IMR-90 (cell line): ENCODE measurements around the gene IL21R. TPM values are rescaled to one million over a fixed set of nuclear protein-coding genes. Genes with fewer than 3 reads are reported as not detected.

ENCODE experiments used
- ATAC-seq: fragments of 200-7000 bp; cut with Tn5 transposase; 2 replicates; pipeline ENCODE4 v1.9.1; 2020; ENCODE audit warnings: low read depth, mild to moderate bottlenecking, moderate library complexity
- BruUV-seq: library from RNA; stranded (reverse); fragments of 400-500 nt; replicated peaks from 2 replicates; lab custom pipeline; 2021; lab: Mats Ljungman, UMichigan
- CTCF ChIA-PET: fragments of 300-600 bp; formaldehyde crosslinking; extraction: SDS; loops from one replicate; lab custom pipeline; 2021; ENCODE audit warnings: antibody characterized with exemption; lab: Yijun Ruan, JAX
- POLR2A ChIA-PET: fragments of 300-600 bp; sonication (Branson Sonifier 250); formaldehyde crosslinking; loops from one replicate; lab custom pipeline; 2022; ENCODE audit warnings: antibody characterized with exemption; ENCODE audit not compliant: unreplicated experiment; lab: Charles Lee
- DNase-seq: peaks from one replicate; pipeline ENCODE4 v3.0.0; 2013
- H2AFZ ChIP-seq: replicated peaks from 2 replicates; pipeline ENCODE3; 2013; ENCODE audit warnings: low read length, mild to moderate bottlenecking; ENCODE audit not compliant: poor library complexity
- H2AK5ac ChIP-seq: 2 replicates; pipeline ENCODE4 v1.6.1; 2013; ENCODE audit warnings: low read depth, low read length, inconsistent platforms
- H2AK9ac ChIP-seq: replicated peaks from 2 replicates; pipeline ENCODE3; 2013; ENCODE audit warnings: mild to moderate bottlenecking, low read depth, low read length, moderate library complexity; ENCODE audit not compliant: poor library complexity
- H2BK120ac ChIP-seq: 2 replicates; pipeline ENCODE4 v1.6.1; 2013; ENCODE audit warnings: low read depth, low read length, inconsistent platforms
- H2BK15ac ChIP-seq: 3 replicates; pipeline ENCODE4 v1.6.1; 2013; ENCODE audit warnings: low read depth, low read length, inconsistent platforms
- H2BK20ac ChIP-seq: 2 replicates; pipeline ENCODE4 v1.6.1; 2013; ENCODE audit warnings: low read depth, mild to moderate bottlenecking, inconsistent platforms, low read length, moderate library complexity
- H2BK5ac ChIP-seq: 2 replicates; pipeline ENCODE4 v1.6.1; 2013; ENCODE audit warnings: mild to moderate bottlenecking, low read depth, low read length, inconsistent platforms; ENCODE audit not compliant: poor library complexity, severe bottlenecking
- H3K14ac ChIP-seq: replicated peaks from 2 replicates; pipeline ENCODE4 v1.6.1; 2013; ENCODE audit warnings: low read depth, low read length, inconsistent platforms
- H3K18ac ChIP-seq: 2 replicates; pipeline ENCODE4 v1.6.1; 2013; ENCODE audit warnings: low read depth, low read length, control low read depth
- H3K23ac ChIP-seq: 2 replicates; pipeline ENCODE4 v1.6.1; 2013; ENCODE audit warnings: low read depth, low read length, inconsistent platforms
- H3K27ac ChIP-seq: 2 replicates; pipeline ENCODE4 v1.5.1; 2013; ENCODE audit warnings: mild to moderate bottlenecking, control low read depth, low read length; ENCODE audit not compliant: insufficient read depth
- H3K27me3 ChIP-seq: 2 replicates; pipeline ENCODE4 v1.6.1; 2013; ENCODE audit warnings: low read length; ENCODE audit not compliant: control insufficient read depth, insufficient read depth
- H3K36me3 ChIP-seq: 2 replicates; pipeline ENCODE4 v1.6.1; 2013; ENCODE audit warnings: low read length, mixed read lengths; ENCODE audit not compliant: control insufficient read depth, insufficient read depth
- H3K4ac ChIP-seq: 2 replicates; pipeline ENCODE4 v1.6.1; 2013; ENCODE audit warnings: low read depth, low read length, inconsistent platforms
- H3K4me1 ChIP-seq: 2 replicates; pipeline ENCODE4 v1.6.1; 2013; ENCODE audit warnings: low read length, mixed read lengths; ENCODE audit not compliant: control insufficient read depth, insufficient read depth
- H3K4me2 ChIP-seq: 2 replicates; pipeline ENCODE4 v1.6.1; 2013; ENCODE audit warnings: low read depth, mild to moderate bottlenecking, control low read depth, low read length, moderate library complexity
- H3K4me3 ChIP-seq: 2 replicates; pipeline ENCODE4 v1.5.1; 2013; ENCODE audit warnings: low read depth, mild to moderate bottlenecking, control low read depth, low read length, moderate library complexity; ENCODE audit not compliant: insufficient read depth
- H3K56ac ChIP-seq: 2 replicates; pipeline ENCODE4 v1.6.1; 2013; ENCODE audit warnings: low read length, inconsistent platforms; ENCODE audit not compliant: insufficient read depth; ENCODE audit errors: extremely low read depth
- H3K79me1 ChIP-seq, 2 experiments: 2 replicates each; pipeline ENCODE4 v1.6.1; 2013; ENCODE audit warnings: low read length in 2 of 2, inconsistent platforms in 1 of 2, low read depth in 1 of 2
- H3K9ac ChIP-seq: 2 replicates; pipeline ENCODE4 v1.6.1; 2013; ENCODE audit warnings: low read depth, low read length, control low read depth
- H3K9me1 ChIP-seq: 2 replicates; pipeline ENCODE4 v1.6.1; 2013; ENCODE audit warnings: low read length, inconsistent platforms; ENCODE audit not compliant: insufficient read depth
- H3K9me3 ChIP-seq: 2 replicates; pipeline ENCODE4 v1.6.1; 2013; ENCODE audit warnings: low read length; ENCODE audit not compliant: control insufficient read depth, insufficient read depth
- H4K20me1 ChIP-seq: 2 replicates; pipeline ENCODE4 v1.6.1; 2013; ENCODE audit warnings: low read length, inconsistent platforms; ENCODE audit not compliant: insufficient read depth
- H4K5ac ChIP-seq: 2 replicates; pipeline ENCODE4 v1.6.1; 2013; ENCODE audit warnings: mild to moderate bottlenecking, low read depth, low read length, control low read depth
- H4K8ac ChIP-seq, 2 experiments: 2 replicates each; pipeline ENCODE4 v1.6.1; 2013; ENCODE audit warnings: low read depth in 2 of 2, low read length in 2 of 2, control low read depth in 1 of 2, inconsistent platforms in 1 of 2
- H4K91ac ChIP-seq: 2 replicates; pipeline ENCODE4 v1.6.1; 2013; ENCODE audit warnings: low read depth, low read length, inconsistent platforms; ENCODE audit not compliant: insufficient read depth
- RAD21 ChIP-seq: IDR thresholded peaks from 2 replicates; pipeline ENCODE4 v1.6.1; 2012; ENCODE audit warnings: low read length, improper control_type of control experiment
- WGBS, 2 experiments: methylation state at CpG; one replicate each; pipeline versions ENCODE4 v1.1.5 to v1.1.7; 2013; ENCODE audit warnings: missing lambda C conversion rate in 2 of 2; ENCODE audit not compliant: insufficient read length in 1 of 2; ENCODE audit errors: extremely low coverage in 2 of 2; 5-methylcytosine and 5-hydroxymethylcytosine counted together
- dilution Hi-C: fragments of 300-500 bp; cut with HindIII; formaldehyde crosslinking; loops from one replicate; pipeline ENCODE4 v1.14.3; 2018; ENCODE audit warnings: low sequenced_read_pairs; ENCODE audit not compliant: unreplicated experiment
- in situ Hi-C: fragments of 300-500 bp; cut with MboI; formaldehyde crosslinking; loops from 3 replicates; pipeline ENCODE4 v1.14.3; 2019; ENCODE audit warnings: low sequenced_read_pairs, inconsistent platforms, mixed read lengths
- intact Hi-C: fragments of 100-400 bp; cut with micrococcal nuclease; formaldehyde crosslinking; loops from 2 replicates; pipeline ENCODE4 v1.10.0; 2022
- polyA plus RNA-seq, 3 experiments: library from polyadenylated mRNA; depleted of rRNA; stranded (reverse); fragments of >200 nt; gene quantifications; 2 replicates each; pipeline ENCODE4 v1.2.3, GENCODE V29; 2012; ENCODE audit warnings: low replicate concordance in 1 of 3
- total RNA-seq: library from RNA; depleted of rRNA; stranded (reverse); fragments of >200 nt; gene quantifications from 2 replicates; pipeline ENCODE4 v1.2.3, GENCODE V29; 2012

The IL21R gene
- total and polyA plus RNA-seq, 2 of the 4 experiments (the other 2 are of a cell fraction), result 0.72 to 0.97 TPM

- Histone ChIP-seq H3K14ac (no peak overlapping the region), H4K5ac (no peak overlapping the region), H3K27ac (no peak overlapping the region), H3K23ac (no peak overlapping the region), H3K79me1 (no peaks in the 10 kb centered on the region; a peak in 1 of 4 replicates), H3K4me2 (no peak overlapping the region), H4K91ac (no peak overlapping the region), H2BK20ac (no peak overlapping the region), H2AK9ac (no peak overlapping the region), H2BK5ac (no peak overlapping the region), H3K4me1 (no peaks in the 10 kb centered on the region), H3K36me3 (peaks cover 2% of the 10 kb centered on the region; the same call in 1 of the 2 replicates), H3K9me1 (peaks cover 11% of the 10 kb centered on the region; the same call in 1 of the 2 replicates), H3K9ac (no peak overlapping the region), H4K20me1 (no peaks in the 10 kb centered on the region), H4K8ac (no peak overlapping the region), H3K4me3 (no peak overlapping the region), H2BK15ac (no peak overlapping the region), H3K27me3 (no peaks in the 10 kb centered on the region), H2BK120ac (no peak overlapping the region), H3K18ac (no peak overlapping the region), H2AK5ac (no peak overlapping the region), H3K9me3 (peaks cover 11% of the 10 kb centered on the region), H3K56ac (no peak overlapping the region), H3K4ac (no peak overlapping the region), H2AFZ (no peak overlapping the region)
- no peak for DNase-seq
- intact Hi-C loops, result no loop called here
- TF ChIP-seq RAD21, result no peak
- POLR2A ChIA-PET, result no interaction called here
- no CpG with 5 or more reads among the region's 5 CpGs for WGBS, 2 experiments
- dilution Hi-C loops, result no loop called here
- ATAC-seq, result no peak
- CTCF ChIA-PET, result no interaction called here
- BruUV-seq, result no TSS peak
- in situ Hi-C loops, result no loop called here
Observed at GRCh38 chr16:27444470-27444869, 42.5 kb downstream of the IL21R start.
